ENCODE measurements around the gene SELENOO.

SELENOO gene

GRCh38 chr22:50264946-50265669 is 64.3 kb downstream of the SELENOO start:
- DNase-seq (ENCODE audit: low read depth in 1 of 2, low spot score in 1 of 2), result no peak

DNA sequence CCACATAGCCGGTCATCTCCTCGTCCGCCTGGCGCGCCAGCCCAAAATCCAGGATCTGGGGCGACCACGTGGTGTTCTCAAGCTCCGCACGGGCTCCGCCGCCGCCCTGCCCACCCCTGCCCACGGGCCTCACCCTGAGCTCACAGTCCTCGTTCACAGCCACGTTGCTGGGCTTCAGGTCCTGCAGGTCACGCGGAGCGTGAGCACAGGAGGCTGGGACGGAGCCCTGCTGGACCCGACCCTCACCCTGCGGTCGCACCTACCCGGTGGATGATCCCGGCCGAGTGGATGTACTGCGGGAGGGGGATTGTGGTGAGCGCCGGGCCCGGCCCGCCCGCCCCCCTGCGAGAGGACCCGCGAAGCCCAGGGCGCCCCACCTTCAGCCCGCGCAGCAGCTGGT is 66.2 kb downstream of the SELENOO start:
- no peak for DNase-seq (ENCODE audit: low read depth in 1 of 2, low spot score in 1 of 2)
